Activated B cell treated with CpG ODN at 0.5 μM for 24 hours (primary cell): ENCODE results near the gene MRPL32. TPM values are rescaled to one million over a fixed set of nuclear protein-coding genes. Genes with fewer than 3 reads are reported as not detected.
A peak's percentile ranks its signal among the peaks of the same experiment; 100 is the strongest.

Experiments used
- ATAC-seq: fragments of 200-7000 bp; cut with Tn5 transposase; one replicate; pipeline ENCODE4 v1.10.0; 2021; ENCODE audit warnings: low read depth, mild to moderate bottlenecking, moderate library complexity
- CTCF ChIA-PET: fragments of 350-600 bp; sonication (Branson Sonifier 250); formaldehyde crosslinking; loops from one replicate; lab custom pipeline; 2021; ENCODE audit warnings: antibody characterized with exemption; lab: Charles Lee
- POLR2A ChIA-PET: fragments of 350-600 bp; sonication (Branson Sonifier 250); formaldehyde crosslinking; loops from one replicate; lab custom pipeline; 2021; ENCODE audit warnings: antibody characterized with exemption; lab: Charles Lee
- DNase-seq: peaks from one replicate; pipeline ENCODE4 v3.0.0; 2022
- H3K27ac Mint-ChIP-seq: one replicate; pipeline ENCODE4 v1.8.0; 2020; ENCODE audit warnings: mixed read lengths
- H3K27me3 Mint-ChIP-seq: one replicate; pipeline ENCODE4 v1.8.0; 2021; ENCODE audit warnings: mixed read lengths
- H3K36me3 Mint-ChIP-seq: one replicate; pipeline ENCODE4 v1.8.0; 2021; ENCODE audit warnings: low read depth, mixed read lengths
- H3K4me1 Mint-ChIP-seq: one replicate; pipeline ENCODE4 v1.8.0; 2021; ENCODE audit warnings: mixed read lengths
- H3K4me3 Mint-ChIP-seq: one replicate; pipeline ENCODE4 v1.8.0; 2020; ENCODE audit warnings: mild to moderate bottlenecking, mixed read lengths
- H3K9me3 Mint-ChIP-seq: one replicate; pipeline ENCODE4 v1.8.0; 2020; ENCODE audit warnings: mixed read lengths
- CTCF ChIP-seq: fragments of 200-600 bp; IDR thresholded peaks from one replicate; pipeline ENCODE4 v1.8.0; 2022; ENCODE audit warnings: antibody characterized with exemption, mild to moderate bottlenecking
- intact Hi-C: fragments of 100-400 bp; cut with micrococcal nuclease; formaldehyde crosslinking; loops from one replicate; pipeline ENCODE4 v1.15.1; 2024
- total RNA-seq: library from RNA; stranded (reverse); gene quantifications from 2 replicates; pipeline ENCODE4 v1.2.3, GENCODE V29; 2022

Gene MRPL32
- total RNA-seq, 1 donor from 2014 or later = 38.8 TPM

- no peak for ATAC-seq
- Mint-ChIP-seq H3K27ac (no peak overlapping the region), H3K9me3 (no peaks in the 10 kb centered on the region), H3K4me1 (peaks cover 40% of the 10 kb centered on the region), H3K36me3 (peaks cover 41% of the 10 kb centered on the region), H3K4me3 (no peak overlapping the region), H3K27me3 (no peaks in the 10 kb centered on the region)
- CTCF ChIA-PET = no interaction called here
- TF ChIP-seq CTCF = no peak
- DNase-seq = no peak
- intact Hi-C loops = no loop called here
- POLR2A ChIA-PET = interaction anchor here (0.6 to 1.4 kb wide), 3 partner anchors 9 to 26 kb away, joined by 4 to 6 read pairs (median 6); partner anchors contain the start of gene PSMA2
Observed at GRCh38 chr7:42914421-42915045, 17.6 kb upstream of the MRPL32 start.

GRCh38 chr7:42915356-42915755, 16.8 kb upstream of the MRPL32 start:
- no peak for DNase-seq
- H3K9me3 Mint-ChIP-seq = no peaks in the 10 kb centered on the region
- ChIA-PET CTCF (no interaction called here), POLR2A (interaction anchor here (0.6 to 1.4 kb wide), 2 partner anchors 16 to 27 kb away, joined by 4 to 6 read pairs; partner anchors contain the start of gene PSMA2)
- no peak for TF ChIP-seq CTCF
- H3K27me3 Mint-ChIP-seq = no peaks in the 10 kb centered on the region
- peaks cover 49% of the 10 kb centered on the region for H3K36me3 Mint-ChIP-seq
- H3K4me1 Mint-ChIP-seq = peaks cover 36% of the 10 kb centered on the region
- intact Hi-C loops = no loop called here
- H3K4me3 Mint-ChIP-seq = no peak overlapping the region
- peak overlapping the region; percentile 25 for H3K27ac Mint-ChIP-seq
- no peak for ATAC-seq

GRCh38 chr7:42922017-42922753, 10.0 kb upstream of the MRPL32 start:
- DNase-seq (no peak), ATAC-seq (no peak)
- Mint-ChIP-seq H3K36me3 (peaks cover 83% of the 10 kb centered on the region), H3K27me3 (no peaks in the 10 kb centered on the region), H3K9me3 (no peaks in the 10 kb centered on the region), H3K27ac (no peak overlapping the region), H3K4me1 (peaks cover 23% of the 10 kb centered on the region), H3K4me3 (no peak overlapping the region)
- ChIA-PET CTCF (no interaction called here), POLR2A (interaction anchor here (1.4 kb wide), 1 partner anchor 9 kb away, joined by 5 read pairs; the partner anchor contains the start of gene PSMA2)
- intact Hi-C loops = loop anchor here (1.0 kb wide), 1 partner anchor 10 kb away; the partner anchor contains the start of genes MRPL32 and PSMA2
- no peak for TF ChIP-seq CTCF

GRCh38 chr7:42924223-42924838, 7.8 kb upstream of the MRPL32 start:
- Mint-ChIP-seq H3K4me1 (peaks cover 36% of the 10 kb centered on the region), H3K36me3 (peaks cover 78% of the 10 kb centered on the region), H3K9me3 (no peaks in the 10 kb centered on the region), H3K4me3 (no peak overlapping the region), H3K27me3 (no peaks in the 10 kb centered on the region), H3K27ac (peak overlapping the region; percentile 68)
- TF ChIP-seq CTCF = no peak
- ChIA-PET CTCF (interaction anchor here (1.9 kb wide), 1 partner anchor 17 kb away, joined by 5 read pairs; no protein-coding TSS in a partner anchor), POLR2A (interaction anchor here (0.6 to 0.9 kb wide), 6 partner anchors 8 to 1893 kb away, joined by 3 to 8 read pairs (median 4); partner anchors contain the start of genes COA1 and MRPL32)
- intact Hi-C loops = no loop called here
- peak; percentile 21 for ATAC-seq
- no peak for DNase-seq

- H3K27me3 Mint-ChIP-seq = no peaks in the 10 kb centered on the region
- POLR2A ChIA-PET = no interaction called here
- CTCF ChIA-PET = interaction anchor here (1.9 kb wide), 1 partner anchor 15 kb away, joined by 5 read pairs; no protein-coding TSS in a partner anchor
- intact Hi-C loops = no loop called here
- peaks cover 66% of the 10 kb centered on the region for H3K36me3 Mint-ChIP-seq
- DNase-seq = no peak
- H3K27ac Mint-ChIP-seq = no peak overlapping the region
- no peak for ATAC-seq
- no peak for TF ChIP-seq CTCF
- no peaks in the 10 kb centered on the region for H3K9me3 Mint-ChIP-seq
- H3K4me3 Mint-ChIP-seq = no peak overlapping the region
- peaks cover 45% of the 10 kb centered on the region for H3K4me1 Mint-ChIP-seq
Observed at GRCh38 chr7:42925630-42926029, 6.5 kb upstream of the MRPL32 start.
